Fibroblast of skin of right biceps (primary cell): ENCODE results near the gene CNDP1.

Experiments
- DNase-seq: peaks from one replicate; pipeline ENCODE4 v3.0.0-alpha.2; 2013

CNDP1 gene

GRCh38 chr18:74507097-74507881 is 27.0 kb upstream of the CNDP1 start:
- no peak for DNase-seq

- no peak for DNase-seq
These were observed 26.4 kb upstream of the CNDP1 start for GRCh38 chr18:74507927-74508326.

GRCh38 chr18:74508366-74508765 is 25.9 kb upstream of the CNDP1 start:
- no peak for DNase-seq

- DNase-seq = no peak
These were observed 25.5 kb upstream of the CNDP1 start for GRCh38 chr18:74508821-74509225.

GRCh38 chr18:74509856-74510769 is 24.2 kb upstream of the CNDP1 start:
- DNase-seq = no peak

- DNase-seq = no peak
These were observed 23.6 kb upstream of the CNDP1 start for GRCh38 chr18:74510770-74511095.

GRCh38 chr18:74511823-74512222 is 22.5 kb upstream of the CNDP1 start:
- no peak for DNase-seq

- no peak for DNase-seq
These were observed 21.8 kb upstream of the CNDP1 start for GRCh38 chr18:74512321-74513053.

GRCh38 chr18:74513149-74513882 is 21.0 kb upstream of the CNDP1 start:
- DNase-seq = no peak

GRCh38 chr18:74513883-74514205 is 20.5 kb upstream of the CNDP1 start:
- DNase-seq = no peak

GRCh38 chr18:74514860-74515495 is 19.3 kb upstream of the CNDP1 start:
- DNase-seq = no peak

GRCh38 chr18:74515620-74516231 is 18.6 kb upstream of the CNDP1 start:
- DNase-seq = no peak

GRCh38 chr18:74516271-74517235 is 17.7 kb upstream of the CNDP1 start:
- DNase-seq = no peak

GRCh38 chr18:74517236-74517630 is 17.1 kb upstream of the CNDP1 start:
- DNase-seq = no peak

GRCh38 chr18:74518456-74519295 is 15.6 kb upstream of the CNDP1 start:
- no peak for DNase-seq

- no peak for DNase-seq
These were observed 14.8 kb upstream of the CNDP1 start for GRCh38 chr18:74519320-74520095.

GRCh38 chr18:74520096-74520833 is 14.0 kb upstream of the CNDP1 start:
- no peak for DNase-seq

GRCh38 chr18:74521068-74521725 is 13.1 kb upstream of the CNDP1 start:
- DNase-seq = no peak
